ENCODE measurements around the gene HADH. TPM values are rescaled to one million over a fixed set of nuclear protein-coding genes. Genes with fewer than 3 reads are reported as not detected.
"Not testable (repeated sequence)": the region's sequence is repeated elsewhere in the genome, so short reads cannot be mapped to it uniquely, and the experiment has no call there.

Gene HADH
- total and polyA plus RNA-seq, 2 experiments from 2014 or later, result 4.5 to 30.8 TPM

DNA sequence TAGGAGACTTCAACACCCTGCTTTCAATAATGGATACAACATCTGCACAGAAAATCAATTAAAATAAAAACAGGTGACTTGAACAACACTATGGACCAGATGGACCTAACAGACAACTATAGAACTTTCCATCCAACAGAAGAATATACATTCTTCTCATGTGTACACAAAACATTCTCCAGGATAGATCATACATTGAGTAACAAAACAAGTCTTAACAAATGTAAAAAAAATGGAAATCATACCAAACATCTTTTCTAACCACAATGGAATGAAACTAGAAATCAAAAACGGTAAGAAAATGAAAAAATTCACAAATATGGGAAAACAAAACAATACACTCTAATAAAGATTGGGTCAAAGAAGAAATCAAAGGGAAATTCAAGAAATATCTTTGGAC lies 33.7 kb upstream of the HADH start:
- Histone ChIP-seq H3K4me1 (ENCODE audit: insufficient read depth) (peaks cover 16% of the 10 kb centered on the region), H3K27me3 (replicated peaks; ENCODE audit: insufficient read depth) (no peaks in the 10 kb centered on the region), H3K36me3 (ENCODE audit: low read depth) (no peaks in the 10 kb centered on the region), H2AFZ (no peak overlapping the region), H3K9ac (no peak overlapping the region), H3F3A (ENCODE audit: insufficient read depth) (peaks cover 13% of the 10 kb centered on the region), H3K4me3 (no peak overlapping the region), H3K79me2 (ENCODE audit: insufficient read depth) (no peaks in the 10 kb centered on the region), H4K20me1 (ENCODE audit: insufficient read depth) (no peaks in the 10 kb centered on the region), H3K9me2 (ENCODE audit: insufficient read depth) (no peaks in the 10 kb centered on the region), H3K27ac (no peak overlapping the region), H3K9me3 (ENCODE audit: low read depth) (no peaks in the 10 kb centered on the region), H3K4me2 (ENCODE audit: unreplicated experiment) (no peak overlapping the region)
- TF ChIP-seq EZH2phosphoT487 (IDR thresholded peaks at IDR 0.05; ENCODE audit: insufficient read depth, low read depth), result no peak
- TF ChIP-seq EZH2 (IDR thresholded peaks at IDR 0.05; ENCODE audit: insufficient read depth, poor library complexity, severe bottlenecking), result no peak
- WGBS, 2 experiments (ENCODE audit: low coverage in 1 of 2, low lambda C conversion rate in 2 of 2, missing lambda C conversion rate in 2 of 2), result 33 to 56% methylated on average over 1 of the region's 1 CpG
- in situ Hi-C loops (cut with MboI), result no loop called here
- no peak for DNase-seq

- Histone ChIP-seq H3K4me1 (ENCODE audit: insufficient read depth) (no peaks in the 10 kb centered on the region), H3K9me2 (ENCODE audit: insufficient read depth) (no peaks in the 10 kb centered on the region), H3K79me2 (ENCODE audit: insufficient read depth) (no peaks in the 10 kb centered on the region), H3K27ac (no peak overlapping the region), H2AFZ (no peak overlapping the region), H3K4me3 (no peak overlapping the region), H3K9ac (no peak overlapping the region), H3K9me3 (ENCODE audit: low read depth) (no peaks in the 10 kb centered on the region), H3K27me3 (replicated peaks; ENCODE audit: insufficient read depth) (no peaks in the 10 kb centered on the region), H3F3A (ENCODE audit: insufficient read depth) (no peaks in the 10 kb centered on the region), H3K36me3 (ENCODE audit: low read depth) (no peaks in the 10 kb centered on the region), H3K4me2 (ENCODE audit: unreplicated experiment) (no peak overlapping the region), H4K20me1 (ENCODE audit: insufficient read depth) (no peaks in the 10 kb centered on the region)
- DNase-seq, result no peak
- no peak for TF ChIP-seq EZH2 (IDR thresholded peaks at IDR 0.05; ENCODE audit: insufficient read depth, poor library complexity, severe bottlenecking)
- TF ChIP-seq EZH2phosphoT487 (IDR thresholded peaks at IDR 0.05; ENCODE audit: insufficient read depth, low read depth), result no peak
- in situ Hi-C loops (cut with MboI), result no loop called here
- 26 to 32% methylated on average over 4 of the region's 4 CpGs for WGBS, 2 experiments (ENCODE audit: low coverage in 1 of 2, low lambda C conversion rate in 2 of 2, missing lambda C conversion rate in 2 of 2)
Observed at GRCh38 chr4:107966903-107967302, 22.8 kb upstream of the HADH start.

- H3K27ac ChIP-seq, result not testable (repeated sequence)
Observed at GRCh38 chr4:107967519-107967918, 22.2 kb upstream of the HADH start.

DNA sequence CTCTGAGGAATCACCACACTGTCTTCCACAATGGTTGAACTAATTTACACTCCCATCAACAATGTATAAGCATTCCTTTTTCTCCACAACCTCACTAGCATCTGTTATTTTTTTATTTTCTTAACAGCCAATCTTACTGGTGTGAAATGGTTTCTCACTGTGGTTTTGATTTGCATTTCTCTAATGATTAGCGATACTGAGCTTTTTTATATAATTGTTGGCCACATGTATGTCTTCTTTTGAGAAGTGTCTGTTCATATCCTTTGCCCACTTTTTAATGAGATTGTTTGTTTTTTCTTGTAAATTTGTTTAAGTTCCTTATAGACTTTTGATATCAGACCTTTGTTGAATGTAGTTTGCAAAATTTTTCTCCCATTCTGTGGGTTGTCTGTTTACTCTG lies 21.8 kb upstream of the HADH start:
- H3K9ac ChIP-seq; H3K9me2 ChIP-seq (ENCODE audit: insufficient read depth); H3K4me2 ChIP-seq (ENCODE audit: unreplicated experiment); H3K36me3 ChIP-seq (ENCODE audit: low read depth); H4K20me1 ChIP-seq (ENCODE audit: insufficient read depth); H3K79me2 ChIP-seq (ENCODE audit: insufficient read depth); in situ Hi-C loops (cut with MboI); H3F3A ChIP-seq (ENCODE audit: insufficient read depth); H3K27me3 ChIP-seq (replicated peaks; ENCODE audit: insufficient read depth); DNase-seq; H3K4me1 ChIP-seq (ENCODE audit: insufficient read depth); H3K9me3 ChIP-seq (ENCODE audit: low read depth); H2AFZ ChIP-seq; H3K4me3 ChIP-seq; H3K27ac ChIP-seq: not testable (repeated sequence)
- 78 to 86% methylated on average over 1 of the region's 1 CpG for WGBS, 2 experiments (ENCODE audit: low coverage in 1 of 2, low lambda C conversion rate in 2 of 2, missing lambda C conversion rate in 2 of 2)

More at GRCh38 chr4:107967519-107967918, 22.2 kb upstream of the HADH start:
- H3K27me3 ChIP-seq (replicated peaks; ENCODE audit: insufficient read depth); H3K9me3 ChIP-seq (ENCODE audit: low read depth); H3K36me3 ChIP-seq (ENCODE audit: low read depth); H3K4me1 ChIP-seq (ENCODE audit: insufficient read depth); H3K9ac ChIP-seq; H3K9me2 ChIP-seq (ENCODE audit: insufficient read depth); H4K20me1 ChIP-seq (ENCODE audit: insufficient read depth); H3F3A ChIP-seq (ENCODE audit: insufficient read depth); H3K4me2 ChIP-seq (ENCODE audit: unreplicated experiment); H2AFZ ChIP-seq; in situ Hi-C loops (cut with MboI); DNase-seq; H3K4me3 ChIP-seq; H3K79me2 ChIP-seq (ENCODE audit: insufficient read depth): not testable (repeated sequence)

GRCh38 chr4:107970063-107970798 lies 19.5 kb upstream of the HADH start:
- H3K27ac ChIP-seq, result no peak overlapping the region
- H3K4me1 ChIP-seq (ENCODE audit: insufficient read depth), result no peaks in the 10 kb centered on the region
- no peak overlapping the region for H3K9ac ChIP-seq
- H3K4me2 ChIP-seq (ENCODE audit: unreplicated experiment), result no peak overlapping the region
- H3K4me3 ChIP-seq, result no peak overlapping the region
- H3K9me3 ChIP-seq (ENCODE audit: low read depth), result no peaks in the 10 kb centered on the region
- no peaks in the 10 kb centered on the region for H3K27me3 ChIP-seq (replicated peaks; ENCODE audit: insufficient read depth)
- H3K79me2 ChIP-seq (ENCODE audit: insufficient read depth), result no peaks in the 10 kb centered on the region
- H3F3A ChIP-seq (ENCODE audit: insufficient read depth), result no peaks in the 10 kb centered on the region
- no peaks in the 10 kb centered on the region for H3K36me3 ChIP-seq (ENCODE audit: low read depth)
- WGBS, 2 experiments (ENCODE audit: low coverage in 1 of 2, low lambda C conversion rate in 2 of 2, missing lambda C conversion rate in 2 of 2), result 80 to 89% methylated on average over 11 to 12 of the region's 12 CpGs
- no peaks in the 10 kb centered on the region for H4K20me1 ChIP-seq (ENCODE audit: insufficient read depth)
- no peak overlapping the region for H2AFZ ChIP-seq
- TF ChIP-seq EZH2phosphoT487 (IDR thresholded peaks at IDR 0.05; ENCODE audit: insufficient read depth, low read depth) (no peak), EZH2 (IDR thresholded peaks at IDR 0.05; ENCODE audit: insufficient read depth, poor library complexity, severe bottlenecking) (no peak)
- H3K9me2 ChIP-seq (ENCODE audit: insufficient read depth), result no peaks in the 10 kb centered on the region
- in situ Hi-C loops (cut with MboI), result no loop called here
- no peak for DNase-seq
